ENCODE results near the gene RUNDC1. TPM values are rescaled to one million over a fixed set of nuclear protein-coding genes. Genes with fewer than 3 reads are reported as not detected.
"Not testable (repeated sequence)": the region's sequence is repeated elsewhere in the genome, so short reads cannot be mapped to it uniquely, and the experiment has no call there.

The RUNDC1 gene
- total RNA-seq, 6 experiments from 2014 or later: 9.9 to 14.6 (median 10.3) TPM

DNA sequence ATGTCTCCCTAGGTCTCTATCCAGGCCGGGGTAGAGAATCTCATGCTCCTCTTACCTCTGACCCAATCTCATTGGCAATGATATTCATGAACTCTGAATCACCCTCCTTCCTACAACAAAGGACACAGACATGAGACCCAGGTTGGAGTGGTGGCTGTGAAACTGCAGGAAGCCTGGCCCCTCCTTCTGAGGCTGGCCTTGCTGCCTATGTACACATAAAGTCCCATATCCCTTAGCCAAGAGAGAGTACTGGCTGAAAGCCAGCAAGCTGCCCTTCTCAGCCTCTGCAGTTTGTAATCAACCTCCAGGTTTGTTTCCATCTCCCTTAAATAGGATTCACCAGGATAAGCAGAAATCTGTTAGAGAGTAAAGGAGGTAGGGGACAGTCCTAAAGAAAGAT, 26.7 kb upstream of the RUNDC1 start:
- Mint-ChIP-seq H3K4me1 (ENCODE audit: low read depth) (peaks cover 6% of the 10 kb centered on the region; the same call in 1 of the 2 replicates), H3K9me3 (no peaks in the 10 kb centered on the region), H3K27ac (no peak overlapping the region), H3K27me3 (ENCODE audit: insufficient read depth) (no peaks in the 10 kb centered on the region), H3K4me3 (no peak overlapping the region), H3K36me3 (ENCODE audit: low read depth) (peaks cover 41% of the 10 kb centered on the region)
- TF ChIP-seq, protein P1, sequence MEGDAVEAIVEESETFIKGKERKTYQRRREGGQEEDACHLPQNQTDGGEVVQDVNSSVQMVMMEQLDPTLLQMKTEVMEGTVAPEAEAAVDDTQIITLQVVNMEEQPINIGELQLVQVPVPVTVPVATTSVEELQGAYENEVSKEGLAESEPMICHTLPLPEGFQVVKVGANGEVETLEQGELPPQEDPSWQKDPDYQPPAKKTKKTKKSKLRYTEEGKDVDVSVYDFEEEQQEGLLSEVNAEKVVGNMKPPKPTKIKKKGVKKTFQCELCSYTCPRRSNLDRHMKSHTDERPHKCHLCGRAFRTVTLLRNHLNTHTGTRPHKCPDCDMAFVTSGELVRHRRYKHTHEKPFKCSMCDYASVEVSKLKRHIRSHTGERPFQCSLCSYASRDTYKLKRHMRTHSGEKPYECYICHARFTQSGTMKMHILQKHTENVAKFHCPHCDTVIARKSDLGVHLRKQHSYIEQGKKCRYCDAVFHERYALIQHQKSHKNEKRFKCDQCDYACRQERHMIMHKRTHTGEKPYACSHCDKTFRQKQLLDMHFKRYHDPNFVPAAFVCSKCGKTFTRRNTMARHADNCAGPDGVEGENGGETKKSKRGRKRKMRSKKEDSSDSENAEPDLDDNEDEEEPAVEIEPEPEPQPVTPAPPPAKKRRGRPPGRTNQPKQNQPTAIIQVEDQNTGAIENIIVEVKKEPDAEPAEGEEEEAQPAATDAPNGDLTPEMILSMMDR (IDR thresholded peaks at IDR 0.05): no peak
- DNase-seq: no peak

DNA sequence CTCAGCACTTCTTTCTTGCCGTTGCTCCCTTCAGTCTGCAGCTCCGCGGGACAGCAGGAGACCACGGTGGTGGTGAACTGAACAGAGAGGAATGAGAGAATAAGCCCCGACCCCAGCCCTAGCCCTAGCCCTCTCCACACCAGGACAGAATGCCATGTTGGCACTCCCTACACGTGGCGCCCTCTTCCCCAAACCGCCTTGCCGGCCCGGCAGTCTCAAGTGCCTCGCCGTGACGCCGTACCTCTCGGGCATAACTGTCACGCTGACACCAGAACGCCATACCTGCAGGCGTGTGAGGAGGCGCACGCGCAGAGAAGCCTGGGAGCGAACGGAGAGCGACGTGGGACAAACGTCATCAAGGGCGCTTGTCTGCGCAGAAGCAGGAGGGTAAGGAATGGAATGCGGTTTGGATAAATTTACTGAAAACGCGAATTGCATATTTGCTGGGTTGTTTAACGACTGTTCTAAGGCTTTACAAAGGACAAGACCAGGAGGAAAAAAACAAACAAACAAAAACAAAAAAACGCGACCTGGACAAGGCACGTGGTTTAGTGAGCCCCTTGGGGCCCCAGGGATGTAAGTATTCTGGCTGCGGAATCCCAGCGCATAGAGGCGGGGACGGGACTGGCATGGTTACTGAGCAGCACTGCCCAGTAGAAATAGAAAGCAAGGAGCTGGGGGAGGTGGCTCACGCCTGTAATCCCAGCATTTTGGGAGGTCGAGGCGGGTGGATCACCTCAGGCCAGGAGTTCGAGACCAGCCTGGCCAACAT, 16.0 kb upstream of the RUNDC1 start, which contains the start of gene AARSD1:
Gene AARSD1, minus strand, starts transcription at position 294 of the 772 bp plus-strand sequence. Its CDS starts 14 bp downstream, at position 280.
- Mint-ChIP-seq H3K9me3 (peaks cover 4% of the 10 kb centered on the region; the same call in 1 of the 2 replicates), H3K27me3 (ENCODE audit: insufficient read depth) (peaks cover 4% of the 10 kb centered on the region; the same call in 1 of the 2 replicates), H3K4me1 (ENCODE audit: low read depth) (peaks cover 15% of the 10 kb centered on the region), H3K36me3 (ENCODE audit: low read depth) (peaks cover 32% of the 10 kb centered on the region), H3K27ac (peak within 1 kb of the TSS; percentile 95), H3K4me3 (peak within 1 kb of the TSS; percentile 98)
- TF ChIP-seq, protein P1 (IDR thresholded peaks at IDR 0.05): 0 out of 2 replicates have a peak, but pooled peaks have one; percentile 9
- peak; percentile 91 for DNase-seq

DNA sequence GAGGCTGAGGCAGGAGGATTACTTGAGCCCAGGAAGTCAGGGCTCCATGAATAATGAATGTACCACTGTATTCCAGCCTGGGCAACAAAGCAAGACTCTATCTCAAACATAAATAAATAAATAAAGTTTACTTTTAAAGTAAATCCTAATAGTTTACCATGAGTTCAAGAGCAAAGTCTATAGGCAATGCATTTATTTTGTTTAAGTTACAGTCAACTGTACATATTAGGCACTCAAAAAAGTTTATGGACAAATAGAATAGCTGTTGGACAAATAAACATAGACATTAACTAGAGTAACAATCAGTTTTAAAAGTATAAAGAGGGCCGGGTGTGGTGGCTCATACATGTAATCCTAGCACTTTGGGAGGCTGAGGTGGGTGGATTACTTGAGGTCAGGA, 12.4 kb upstream of the RUNDC1 start:
- Mint-ChIP-seq H3K27ac (no peak overlapping the region), H3K27me3 (ENCODE audit: insufficient read depth) (peaks cover 4% of the 10 kb centered on the region)
- DNase-seq: no peak

DNA sequence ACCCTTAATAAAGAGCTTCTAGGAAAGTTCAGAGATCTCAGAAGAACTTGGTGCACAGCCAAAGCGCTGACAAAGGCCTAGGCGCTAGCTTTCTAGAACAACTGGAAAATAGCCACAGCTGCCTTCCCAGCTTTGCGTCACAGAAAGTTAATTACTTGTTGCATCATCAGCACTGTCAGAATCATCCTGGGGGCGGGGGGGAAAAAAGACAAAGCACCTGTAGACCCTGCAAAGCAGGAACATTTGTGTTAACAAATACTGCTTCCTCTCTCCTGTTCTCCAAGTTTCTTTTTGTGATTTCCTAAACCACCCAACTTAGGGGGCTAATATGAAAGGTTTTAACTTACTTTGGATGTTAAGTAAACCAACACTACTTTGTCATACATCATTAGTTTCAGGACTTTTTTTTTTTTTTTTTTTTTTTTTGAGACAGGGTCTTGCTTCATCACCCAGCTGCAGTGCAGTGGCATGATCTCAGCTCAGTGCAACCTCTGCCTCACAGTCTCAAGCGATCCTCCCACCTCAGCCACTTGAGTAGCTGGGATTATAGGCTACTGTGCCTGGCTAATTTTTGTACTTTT, 11.3 kb upstream of the RUNDC1 start:
- H3K27ac Mint-ChIP-seq: no peak overlapping the region
- H3K4me1 Mint-ChIP-seq (ENCODE audit: low read depth): peaks cover 7% of the 10 kb centered on the region
- peaks cover 4% of the 10 kb centered on the region; the same call in 1 of the 2 replicates for H3K9me3 Mint-ChIP-seq
- peaks cover 6% of the 10 kb centered on the region for H3K36me3 Mint-ChIP-seq (ENCODE audit: low read depth)
- TF ChIP-seq, protein P1 (IDR thresholded peaks at IDR 0.05): no peak
- no peak overlapping the region for H3K4me3 Mint-ChIP-seq
- peaks cover 4% of the 10 kb centered on the region for H3K27me3 Mint-ChIP-seq (ENCODE audit: insufficient read depth)
- no peak for DNase-seq

More for the DNA sequence above, 12.4 kb upstream of the RUNDC1 start:
- TF ChIP-seq, protein P1 (IDR thresholded peaks at IDR 0.05): no peak
- H3K36me3 Mint-ChIP-seq (ENCODE audit: low read depth): peaks cover 13% of the 10 kb centered on the region
- no peak overlapping the region for H3K4me3 Mint-ChIP-seq
- H3K4me1 Mint-ChIP-seq (ENCODE audit: low read depth): peaks cover 15% of the 10 kb centered on the region
- peaks cover 4% of the 10 kb centered on the region; the same call in 1 of the 2 replicates for H3K9me3 Mint-ChIP-seq

DNA sequence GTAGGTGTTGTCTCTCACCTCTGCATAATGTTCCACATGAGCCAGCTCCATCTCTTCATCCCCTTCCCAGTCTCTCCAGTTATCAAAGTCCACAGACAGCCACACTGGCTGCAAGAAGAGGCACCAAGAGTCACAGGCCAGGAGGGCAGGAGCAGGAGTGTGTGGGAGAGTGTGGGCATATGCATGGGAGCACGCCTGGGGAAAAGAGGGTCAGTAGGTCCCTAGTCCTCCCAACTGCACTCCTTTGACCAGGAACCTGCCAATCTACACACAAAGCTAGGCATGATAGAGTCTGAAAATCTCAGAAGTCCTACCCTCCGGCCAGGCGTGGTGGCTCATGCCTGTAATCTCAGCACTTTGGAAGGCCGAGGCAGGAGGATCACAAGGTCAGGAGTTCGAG, 8.8 kb upstream of the RUNDC1 start:
- Mint-ChIP-seq H3K9me3 (no peaks in the 10 kb centered on the region), H3K27ac (no peak overlapping the region), H3K36me3 (ENCODE audit: low read depth) (no peaks in the 10 kb centered on the region), H3K27me3 (ENCODE audit: insufficient read depth) (no peaks in the 10 kb centered on the region; the same call in 1 of the 2 replicates), H3K4me3 (no peak overlapping the region), H3K4me1 (ENCODE audit: low read depth) (no peaks in the 10 kb centered on the region)
- TF ChIP-seq, protein P1 (IDR thresholded peaks at IDR 0.05): no peak
- no peak for DNase-seq

DNA sequence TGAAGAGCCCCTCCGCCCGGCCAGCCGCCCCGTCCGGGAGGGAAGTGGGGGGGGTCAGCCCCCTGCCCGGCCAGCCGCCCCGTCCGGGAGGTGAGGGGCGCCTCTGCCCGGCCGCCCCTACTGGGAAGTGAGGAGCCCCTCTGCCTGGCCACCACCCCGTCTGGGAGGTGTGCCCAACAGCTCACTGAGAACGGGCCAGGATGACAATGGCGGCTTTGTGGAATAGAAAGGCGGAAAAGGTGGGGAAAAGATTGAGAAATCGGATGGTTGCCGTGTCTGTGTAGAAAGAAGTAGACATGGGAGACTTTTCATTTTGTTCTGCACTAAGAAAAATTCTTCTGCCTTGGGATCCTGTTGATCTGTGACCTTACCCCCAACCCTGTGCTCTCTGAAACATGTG, 7.0 kb upstream of the RUNDC1 start:
- not testable (repeated sequence) for H3K9me3 Mint-ChIP-seq; H3K4me3 Mint-ChIP-seq; H3K27ac Mint-ChIP-seq; H3K36me3 Mint-ChIP-seq (ENCODE audit: low read depth); H3K27me3 Mint-ChIP-seq (ENCODE audit: insufficient read depth); DNase-seq; H3K4me1 Mint-ChIP-seq (ENCODE audit: low read depth)
